Gastroesophageal sphincter (tissue), 3 donors: ENCODE data around the gene ABCG1.

Experiments
- CTCF ChIP-seq, 4 experiments: fragments of 200-600 bp in 2 of 4; fragments of 450-650 bp in 2 of 4; sonication (generic) in 1 of 4; IDR thresholded peaks; one replicate each; pipeline ENCODE4 v1.5.1; 2017 to 2019; ENCODE audit warnings: antibody characterized with exemption in 4 of 4, mild to moderate bottlenecking in 2 of 4, moderate library complexity in 2 of 4
- POLR2A ChIP-seq, 2 donors: fragments of 450-650 bp; IDR thresholded peaks; one replicate each; pipeline ENCODE4 v1.6.1; 2017; ENCODE audit warnings: antibody characterized with exemption in 2 of 2, mild to moderate bottlenecking in 2 of 2, moderate library complexity in 1 of 2

GRCh38 chr21:42278451-42279149 lies 59.7 kb downstream of the ABCG1 start:
- no peak for TF ChIP-seq POLR2A (IDR thresholded peaks at IDR 0.05)
- no peak for TF ChIP-seq CTCF (IDR thresholded peaks at IDR 0.05)
